Astrocyte (in vitro differentiated cells and primary cell): ENCODE results near the gene LEFTY1. TPM values are rescaled to one million over a fixed set of nuclear protein-coding genes. Genes with fewer than 3 reads are reported as not detected.

Source experiments
- DNase-seq: peaks from one replicate; pipeline ENCODE4 v3.0.0-alpha.2; 2010; ENCODE audit warnings: low read depth
- FAIRE-seq: peaks from 2 replicates; lab custom pipeline; 2011; peaks lifted over from hg19 to GRCh38; lab: Jason Lieb, UNC
- H2AFZ ChIP-seq: 2 replicates; pipeline ENCODE4 v1.6.0; 2012; ENCODE audit warnings: low read depth, low read length, inconsistent platforms
- H3K27ac ChIP-seq: 2 replicates; pipeline ENCODE4 v1.5.1; 2011; ENCODE audit warnings: low read depth, low read length, inconsistent platforms
- H3K27me3 ChIP-seq: 2 replicates; pipeline ENCODE4 v1.6.0; 2011; ENCODE audit warnings: low read length, inconsistent platforms; ENCODE audit not compliant: insufficient read depth
- H3K36me3 ChIP-seq: 2 replicates; pipeline ENCODE4 v1.5.1; 2011; ENCODE audit warnings: low read length, inconsistent platforms; ENCODE audit not compliant: insufficient read depth
- H3K4me1 ChIP-seq: 2 replicates; pipeline ENCODE4 v1.5.1; 2011; ENCODE audit warnings: low read length, inconsistent platforms; ENCODE audit not compliant: insufficient read depth
- H3K4me2 ChIP-seq: 2 replicates; pipeline ENCODE4 v1.6.0; 2012; ENCODE audit warnings: low read length, inconsistent platforms
- H3K4me3 ChIP-seq: 2 replicates; pipeline ENCODE4 v1.5.1; 2011; ENCODE audit warnings: low read depth, mild to moderate bottlenecking, low read length, inconsistent platforms; ENCODE audit not compliant: insufficient read depth
- H3K79me2 ChIP-seq: 2 replicates; pipeline ENCODE4 v1.6.0; 2012; ENCODE audit warnings: mild to moderate bottlenecking, low read length, inconsistent platforms; ENCODE audit not compliant: insufficient read depth
- H3K9ac ChIP-seq: 2 replicates; pipeline ENCODE4 v1.6.0; 2012; ENCODE audit warnings: mild to moderate bottlenecking, low read length, inconsistent platforms
- H3K9me3 ChIP-seq: 2 replicates; pipeline ENCODE4 v1.5.1; 2012; ENCODE audit warnings: low read depth, mild to moderate bottlenecking, low read length, inconsistent platforms; ENCODE audit not compliant: insufficient read depth
- H4K20me1 ChIP-seq: 2 replicates; pipeline ENCODE4 v1.6.0; 2012; ENCODE audit warnings: low read length, inconsistent platforms; ENCODE audit not compliant: insufficient read depth
- H3K27ac Mint-ChIP-seq: one replicate; pipeline ENCODE4 v1.8.0; 2021; ENCODE audit warnings: mild to moderate bottlenecking, mixed read lengths; ENCODE audit not compliant: unreplicated experiment
- H3K27me3 Mint-ChIP-seq: one replicate; pipeline ENCODE4 v1.8.0; 2021; ENCODE audit warnings: low read depth, mixed read lengths; ENCODE audit not compliant: unreplicated experiment
- H3K36me3 Mint-ChIP-seq: one replicate; pipeline ENCODE4 v1.8.0; 2021; ENCODE audit warnings: low read depth, mixed read lengths; ENCODE audit not compliant: unreplicated experiment
- H3K4me1 Mint-ChIP-seq: one replicate; pipeline ENCODE4 v1.8.0; 2021; ENCODE audit warnings: low read depth, mixed read lengths; ENCODE audit not compliant: unreplicated experiment
- H3K4me3 Mint-ChIP-seq: one replicate; pipeline ENCODE4 v1.8.0; 2021; ENCODE audit warnings: mild to moderate bottlenecking, moderate library complexity, mixed read lengths; ENCODE audit not compliant: unreplicated experiment
- H3K9me3 Mint-ChIP-seq: one replicate; pipeline ENCODE4 v1.8.0; 2021; ENCODE audit warnings: mild to moderate bottlenecking, mixed read lengths; ENCODE audit not compliant: unreplicated experiment
- EZH2 ChIP-seq: IDR thresholded peaks from 2 replicates; pipeline ENCODE4 v1.6.1; 2012; ENCODE audit warnings: mild to moderate bottlenecking, low read length, inconsistent platforms; ENCODE audit not compliant: insufficient read depth
- total RNA-seq: library from RNA; stranded (reverse); gene quantifications from 2 replicates; pipeline ENCODE4 v1.2.1, GENCODE V29; 2021
- TF ChIP-seq, protein P1 (sequence below): IDR thresholded peaks from 2 replicates; pipeline ENCODE4 v1.5.1; 2011; ENCODE audit warnings: low read depth, mild to moderate bottlenecking, inconsistent platforms, low read length, moderate library complexity; ENCODE audit not compliant: insufficient read depth

The LEFTY1 gene
- total RNA-seq, 1 donor from 2014 or later = 4.2 TPM

DNA sequence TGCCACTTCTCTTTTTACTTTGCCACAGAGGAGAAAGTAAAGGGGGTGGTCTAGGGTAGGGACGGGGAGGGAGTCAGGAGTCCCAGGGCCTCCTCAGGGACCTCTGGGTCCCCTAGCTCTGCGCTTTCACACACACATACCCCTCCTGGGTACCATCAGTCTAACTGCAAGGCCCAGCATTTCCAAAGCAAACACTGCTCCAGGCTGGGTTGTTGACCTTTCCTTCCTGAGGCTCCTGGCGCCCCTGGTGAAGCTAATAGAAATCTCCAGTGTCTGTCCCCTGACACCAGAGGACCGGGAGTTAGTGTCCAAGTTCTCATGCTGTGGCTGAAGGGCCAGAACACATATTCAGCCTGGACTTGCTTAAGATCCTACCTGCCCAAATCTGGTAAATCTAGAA is 10.7 kb downstream of the LEFTY1 start:
- Histone ChIP-seq H3K4me3 (no peak overlapping the region), H3K36me3 (no peaks in the 10 kb centered on the region), H4K20me1 (peaks cover 56% of the 10 kb centered on the region), H3K4me2 (no peak overlapping the region), H3K27me3 (no peaks in the 10 kb centered on the region), H2AFZ (no peak overlapping the region), H3K4me1 (peaks cover 9% of the 10 kb centered on the region), H3K79me2 (no peaks in the 10 kb centered on the region), H3K9ac (no peak overlapping the region), H3K9me3 (no peaks in the 10 kb centered on the region), H3K27ac (no peak overlapping the region)
- Mint-ChIP-seq H3K4me3 (no peak overlapping the region), H3K27me3 (peaks cover 2% of the 10 kb centered on the region), H3K9me3 (no peaks in the 10 kb centered on the region), H3K36me3 (peaks cover 11% of the 10 kb centered on the region), H3K4me1 (peaks cover 7% of the 10 kb centered on the region), H3K27ac (no peak overlapping the region)
- TF ChIP-seq EZH2 = no peak
- TF ChIP-seq, protein P1, sequence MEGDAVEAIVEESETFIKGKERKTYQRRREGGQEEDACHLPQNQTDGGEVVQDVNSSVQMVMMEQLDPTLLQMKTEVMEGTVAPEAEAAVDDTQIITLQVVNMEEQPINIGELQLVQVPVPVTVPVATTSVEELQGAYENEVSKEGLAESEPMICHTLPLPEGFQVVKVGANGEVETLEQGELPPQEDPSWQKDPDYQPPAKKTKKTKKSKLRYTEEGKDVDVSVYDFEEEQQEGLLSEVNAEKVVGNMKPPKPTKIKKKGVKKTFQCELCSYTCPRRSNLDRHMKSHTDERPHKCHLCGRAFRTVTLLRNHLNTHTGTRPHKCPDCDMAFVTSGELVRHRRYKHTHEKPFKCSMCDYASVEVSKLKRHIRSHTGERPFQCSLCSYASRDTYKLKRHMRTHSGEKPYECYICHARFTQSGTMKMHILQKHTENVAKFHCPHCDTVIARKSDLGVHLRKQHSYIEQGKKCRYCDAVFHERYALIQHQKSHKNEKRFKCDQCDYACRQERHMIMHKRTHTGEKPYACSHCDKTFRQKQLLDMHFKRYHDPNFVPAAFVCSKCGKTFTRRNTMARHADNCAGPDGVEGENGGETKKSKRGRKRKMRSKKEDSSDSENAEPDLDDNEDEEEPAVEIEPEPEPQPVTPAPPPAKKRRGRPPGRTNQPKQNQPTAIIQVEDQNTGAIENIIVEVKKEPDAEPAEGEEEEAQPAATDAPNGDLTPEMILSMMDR = no peak
- no peak for DNase-seq
- FAIRE-seq = no peak

DNA sequence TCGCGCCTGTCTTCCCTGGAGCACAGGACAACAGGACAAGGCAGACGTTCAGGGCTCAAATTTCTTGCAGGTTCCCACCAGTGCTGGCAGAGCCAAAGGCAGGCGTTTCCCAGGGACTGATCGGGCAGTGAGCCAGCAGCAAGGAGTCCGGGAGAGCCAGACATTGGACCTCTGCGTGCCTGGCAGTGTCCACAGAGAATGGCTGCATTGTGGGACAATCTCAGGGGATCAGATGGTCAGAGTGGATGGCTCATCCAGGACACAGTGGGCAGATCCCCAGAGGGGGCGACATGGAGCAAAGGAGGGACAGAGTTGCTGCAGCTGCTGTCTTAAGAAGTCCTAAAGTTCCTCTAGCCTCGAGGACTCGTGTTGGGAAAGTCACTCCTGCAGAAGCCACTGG is 11.4 kb downstream of the LEFTY1 start:
- Histone ChIP-seq H3K4me1 (peaks cover 9% of the 10 kb centered on the region), H3K36me3 (no peaks in the 10 kb centered on the region), H3K27me3 (no peaks in the 10 kb centered on the region), H3K27ac (no peak overlapping the region), H3K4me2 (no peak overlapping the region), H3K9ac (no peak overlapping the region), H3K9me3 (no peaks in the 10 kb centered on the region), H3K4me3 (no peak overlapping the region), H3K79me2 (no peaks in the 10 kb centered on the region), H4K20me1 (peaks cover 62% of the 10 kb centered on the region), H2AFZ (no peak overlapping the region)
- Mint-ChIP-seq H3K9me3 (no peaks in the 10 kb centered on the region), H3K4me1 (peaks cover 7% of the 10 kb centered on the region), H3K27ac (no peak overlapping the region), H3K27me3 (no peaks in the 10 kb centered on the region), H3K36me3 (peaks cover 14% of the 10 kb centered on the region), H3K4me3 (no peak overlapping the region)
- no peak for DNase-seq
- no peak for FAIRE-seq
- TF ChIP-seq, protein P1 = peak; percentile 59
- no peak for TF ChIP-seq EZH2

DNA sequence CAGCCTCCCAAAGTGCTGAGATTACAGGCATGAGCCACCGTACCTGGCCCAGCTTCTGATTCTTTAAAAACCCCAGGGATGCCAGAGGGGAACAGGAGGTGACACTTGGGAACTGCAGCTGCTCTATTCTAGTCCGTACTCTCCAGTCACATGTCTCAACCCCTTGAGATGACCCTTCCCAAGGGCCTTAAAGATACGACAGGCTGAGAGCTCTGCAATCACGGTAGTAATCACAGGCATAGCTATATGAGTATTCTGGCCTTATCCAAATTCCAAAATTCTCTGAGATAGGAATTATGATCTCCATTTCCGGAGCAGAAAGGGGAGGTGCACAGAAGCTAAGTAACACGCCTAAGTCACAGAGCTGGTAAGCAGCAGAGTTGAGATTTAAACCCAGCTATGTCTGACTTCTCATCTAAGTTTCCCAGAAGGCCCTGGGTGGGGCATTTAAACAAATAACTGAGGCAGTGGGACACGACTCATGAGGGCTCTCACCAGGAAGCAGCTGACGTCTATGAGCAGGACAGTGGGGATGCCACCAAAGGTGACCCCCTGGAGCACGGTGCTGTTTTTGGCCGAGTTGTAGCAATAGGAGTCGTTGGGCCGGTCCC is 11.9 kb downstream of the LEFTY1 start:
- Mint-ChIP-seq H3K9me3 (no peaks in the 10 kb centered on the region), H3K4me1 (peaks cover 7% of the 10 kb centered on the region), H3K36me3 (peaks cover 15% of the 10 kb centered on the region), H3K4me3 (no peak overlapping the region), H3K27ac (no peak overlapping the region), H3K27me3 (no peaks in the 10 kb centered on the region)
- H3K27ac ChIP-seq = no peak overlapping the region
- peaks cover 13% of the 10 kb centered on the region for H3K4me1 ChIP-seq
- peaks cover 63% of the 10 kb centered on the region for H4K20me1 ChIP-seq
- no peak overlapping the region for H3K4me2 ChIP-seq
- TF ChIP-seq EZH2 = no peak
- TF ChIP-seq, protein P1 = no peak
- no peaks in the 10 kb centered on the region for H3K79me2 ChIP-seq
- no peaks in the 10 kb centered on the region for H3K9me3 ChIP-seq
- H2AFZ ChIP-seq = no peak overlapping the region
- H3K4me3 ChIP-seq = no peak overlapping the region
- FAIRE-seq (no peak), DNase-seq (no peak)
- no peak overlapping the region for H3K9ac ChIP-seq
- H3K36me3 ChIP-seq = no peaks in the 10 kb centered on the region
- no peaks in the 10 kb centered on the region for H3K27me3 ChIP-seq
